ENCODE measurements around the gene FBXL17. TPM values are rescaled to one million over a fixed set of nuclear protein-coding genes. Genes with fewer than 3 reads are reported as not detected.

The FBXL17 gene
- total RNA-seq, 1 donor from 2014 or later, result 21.6 TPM

DNA sequence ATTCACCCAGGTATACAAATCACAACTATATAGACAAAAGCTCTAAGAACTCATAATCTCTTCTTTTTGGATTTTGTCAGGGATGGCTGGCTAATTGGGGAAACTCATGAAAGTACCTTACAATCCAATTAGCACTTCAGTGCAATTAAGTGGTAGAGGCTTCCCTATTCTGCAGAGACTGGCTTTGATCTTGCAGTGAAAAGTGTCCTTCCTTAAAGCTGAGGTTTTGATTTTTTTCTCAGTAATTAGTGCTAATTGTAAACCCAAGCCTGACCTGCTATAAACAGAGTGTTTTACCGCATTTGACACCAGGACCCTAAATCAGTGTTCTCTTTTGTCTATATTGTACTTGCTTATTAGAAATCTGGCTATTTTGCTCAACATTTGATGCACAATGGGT lies 417.2 kb downstream of the FBXL17 start:
- no peak overlapping the region for H3K27ac Mint-ChIP-seq
- DNase-seq (ENCODE audit: low spot score in 2 of 2, unreplicated experiment in 2 of 2), result no peak
- H3K4me3 Mint-ChIP-seq, result no peak overlapping the region
- no peaks in the 10 kb centered on the region for H3K9me3 Mint-ChIP-seq
- no peaks in the 10 kb centered on the region for H3K4me1 Mint-ChIP-seq
- TF ChIP-seq, protein P1, sequence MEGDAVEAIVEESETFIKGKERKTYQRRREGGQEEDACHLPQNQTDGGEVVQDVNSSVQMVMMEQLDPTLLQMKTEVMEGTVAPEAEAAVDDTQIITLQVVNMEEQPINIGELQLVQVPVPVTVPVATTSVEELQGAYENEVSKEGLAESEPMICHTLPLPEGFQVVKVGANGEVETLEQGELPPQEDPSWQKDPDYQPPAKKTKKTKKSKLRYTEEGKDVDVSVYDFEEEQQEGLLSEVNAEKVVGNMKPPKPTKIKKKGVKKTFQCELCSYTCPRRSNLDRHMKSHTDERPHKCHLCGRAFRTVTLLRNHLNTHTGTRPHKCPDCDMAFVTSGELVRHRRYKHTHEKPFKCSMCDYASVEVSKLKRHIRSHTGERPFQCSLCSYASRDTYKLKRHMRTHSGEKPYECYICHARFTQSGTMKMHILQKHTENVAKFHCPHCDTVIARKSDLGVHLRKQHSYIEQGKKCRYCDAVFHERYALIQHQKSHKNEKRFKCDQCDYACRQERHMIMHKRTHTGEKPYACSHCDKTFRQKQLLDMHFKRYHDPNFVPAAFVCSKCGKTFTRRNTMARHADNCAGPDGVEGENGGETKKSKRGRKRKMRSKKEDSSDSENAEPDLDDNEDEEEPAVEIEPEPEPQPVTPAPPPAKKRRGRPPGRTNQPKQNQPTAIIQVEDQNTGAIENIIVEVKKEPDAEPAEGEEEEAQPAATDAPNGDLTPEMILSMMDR (IDR thresholded peaks at IDR 0.05; ENCODE audit: unreplicated experiment), result no peak
- H3K36me3 Mint-ChIP-seq, result no peaks in the 10 kb centered on the region
- H3K27me3 Mint-ChIP-seq (ENCODE audit: low read depth), result no peaks in the 10 kb centered on the region

- H3K4me3 Mint-ChIP-seq, result no peak overlapping the region
- TF ChIP-seq, protein P1 (IDR thresholded peaks at IDR 0.05; ENCODE audit: unreplicated experiment), result no peak
- H3K36me3 Mint-ChIP-seq, result no peaks in the 10 kb centered on the region
- no peak overlapping the region for H3K27ac Mint-ChIP-seq
- H3K27me3 Mint-ChIP-seq (ENCODE audit: low read depth), result no peaks in the 10 kb centered on the region
- no peaks in the 10 kb centered on the region for H3K4me1 Mint-ChIP-seq
- no peaks in the 10 kb centered on the region for H3K9me3 Mint-ChIP-seq
- DNase-seq (ENCODE audit: low spot score in 2 of 2, unreplicated experiment in 2 of 2), result no peak
Observed at GRCh38 chr5:107959573-107960279, 422.2 kb downstream of the FBXL17 start.

DNA sequence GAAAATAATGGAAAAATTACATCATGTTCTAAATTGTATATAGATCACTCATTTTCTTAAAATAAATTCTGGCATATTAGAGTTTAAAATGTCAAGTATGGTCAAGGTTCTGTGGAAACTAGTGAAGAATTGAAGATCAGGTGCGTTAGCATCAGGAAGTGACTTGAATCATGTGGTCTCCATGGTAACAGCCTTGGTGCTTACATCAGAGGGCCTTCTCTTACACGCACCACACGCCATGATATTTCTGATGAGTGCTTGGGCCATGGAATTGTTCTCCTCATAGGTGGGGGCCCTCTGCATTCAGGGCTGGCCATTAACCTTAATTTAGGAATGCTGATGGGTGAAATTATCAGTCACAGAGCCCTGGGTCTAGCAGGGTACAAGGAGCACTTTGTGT lies 423.0 kb downstream of the FBXL17 start:
- no peaks in the 10 kb centered on the region for H3K4me1 Mint-ChIP-seq
- H3K4me3 Mint-ChIP-seq, result no peak overlapping the region
- no peak overlapping the region for H3K27ac Mint-ChIP-seq
- DNase-seq (ENCODE audit: low spot score in 2 of 2, unreplicated experiment in 2 of 2), result no peak
- no peaks in the 10 kb centered on the region for H3K9me3 Mint-ChIP-seq
- no peaks in the 10 kb centered on the region for H3K36me3 Mint-ChIP-seq
- no peaks in the 10 kb centered on the region for H3K27me3 Mint-ChIP-seq (ENCODE audit: low read depth)
- TF ChIP-seq, protein P1 (IDR thresholded peaks at IDR 0.05; ENCODE audit: unreplicated experiment), result no peak

DNA sequence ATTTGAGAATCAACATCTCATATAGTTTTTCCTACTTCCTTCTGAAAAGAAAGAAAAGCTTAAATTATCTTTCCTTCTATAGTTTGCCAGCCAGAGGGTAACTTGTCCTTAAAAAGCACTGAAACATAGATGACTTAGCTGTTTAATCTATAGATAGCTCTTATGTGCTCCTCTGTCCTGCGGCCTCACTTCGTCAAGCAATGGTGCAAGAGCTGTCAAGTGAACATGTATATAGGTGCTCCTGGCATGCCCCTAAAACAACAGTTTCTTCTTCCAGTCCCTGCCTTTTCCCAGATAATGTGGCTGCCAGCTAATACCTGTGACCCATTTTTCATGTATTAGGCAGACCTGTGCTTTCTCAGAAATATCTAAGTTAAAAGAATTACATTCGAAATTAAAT lies 423.5 kb downstream of the FBXL17 start:
- no peak overlapping the region for H3K27ac Mint-ChIP-seq
- TF ChIP-seq, protein P1 (IDR thresholded peaks at IDR 0.05; ENCODE audit: unreplicated experiment), result no peak
- no peak for DNase-seq (ENCODE audit: low spot score in 2 of 2, unreplicated experiment in 2 of 2)
- no peak overlapping the region for H3K4me3 Mint-ChIP-seq
- no peaks in the 10 kb centered on the region for H3K36me3 Mint-ChIP-seq
- H3K27me3 Mint-ChIP-seq (ENCODE audit: low read depth), result no peaks in the 10 kb centered on the region
- H3K4me1 Mint-ChIP-seq, result no peaks in the 10 kb centered on the region
- H3K9me3 Mint-ChIP-seq, result no peaks in the 10 kb centered on the region

DNA sequence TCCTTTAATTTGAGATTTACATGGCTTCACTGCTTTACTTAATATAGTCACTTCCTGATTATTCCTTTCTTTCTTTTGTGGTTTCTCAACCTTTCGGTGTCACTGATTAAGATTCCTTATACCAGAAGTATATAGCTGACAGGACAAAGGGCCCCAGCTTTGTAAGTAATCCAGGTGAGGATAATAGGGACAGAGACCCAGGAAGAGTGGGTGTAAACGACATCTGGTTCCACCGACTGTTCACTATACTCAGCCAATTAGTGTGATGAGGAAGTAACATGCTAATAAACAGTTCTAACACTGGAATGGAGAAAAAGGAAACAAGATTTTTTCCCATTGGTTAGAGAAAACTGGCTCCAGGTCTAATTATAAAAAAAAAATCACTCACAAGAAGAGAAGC lies 424.8 kb downstream of the FBXL17 start:
- Mint-ChIP-seq H3K4me3 (no peak overlapping the region), H3K27me3 (ENCODE audit: low read depth) (no peaks in the 10 kb centered on the region), H3K27ac (no peak overlapping the region), H3K4me1 (no peaks in the 10 kb centered on the region), H3K9me3 (no peaks in the 10 kb centered on the region), H3K36me3 (no peaks in the 10 kb centered on the region)
- TF ChIP-seq, protein P1 (IDR thresholded peaks at IDR 0.05; ENCODE audit: unreplicated experiment), result no peak
- DNase-seq (ENCODE audit: low spot score in 2 of 2, unreplicated experiment in 2 of 2), result no peak

All from mesothelial cell of epicardium (in vitro differentiated cells).